GM13977 (cell line): Measurements from ENCODE around the gene ANKRD6.
A peak's percentile ranks its signal among the peaks of the same experiment; 100 is the strongest.

Experiments
- DNase-seq: peaks from one replicate; pipeline ENCODE4 v3.0.0; 2012; ENCODE audit warnings: low spot score
- in situ Hi-C: fragments of 300-500 bp; cut with MboI; formaldehyde crosslinking; loops from one replicate; pipeline ENCODE4 v1.12.0; 2022; ENCODE audit warnings: low sequenced_read_pairs, low pct_unique_long_range_greater_than_20kb, mixed read lengths, inconsistent platforms; ENCODE audit not compliant: unreplicated experiment
- TF ChIP-seq, protein P1 (sequence below): IDR thresholded peaks from 2 replicates; pipeline ENCODE4 v1.5.1; 2012; ENCODE audit warnings: mild to moderate bottlenecking, control low read depth; ENCODE audit not compliant: insufficient read depth; ENCODE audit errors: extremely low read depth, missing control alignments

ANKRD6 gene

DNA sequence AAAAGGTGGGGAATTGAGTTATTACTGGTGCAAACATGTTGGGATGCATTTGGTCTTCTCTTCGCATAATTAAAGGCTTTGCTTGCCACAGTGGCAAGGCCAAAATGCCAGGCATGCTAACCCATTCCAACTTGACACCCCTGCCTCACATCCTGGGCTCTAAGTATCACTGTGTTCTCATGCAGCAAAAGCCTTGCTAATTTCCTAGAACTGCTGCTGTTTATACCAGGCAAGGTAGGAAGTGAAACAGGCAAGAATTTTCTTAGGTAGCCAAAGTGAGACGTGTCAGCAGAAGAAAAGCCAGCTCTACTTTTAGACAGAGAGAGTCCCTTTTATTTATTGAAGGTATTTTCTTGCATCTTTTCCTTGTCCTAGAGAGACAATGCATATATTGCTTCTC lies 164.4 kb downstream of the ANKRD6 start:
- in situ Hi-C loops = no loop called here
- no peak for DNase-seq
- TF ChIP-seq, protein P1, sequence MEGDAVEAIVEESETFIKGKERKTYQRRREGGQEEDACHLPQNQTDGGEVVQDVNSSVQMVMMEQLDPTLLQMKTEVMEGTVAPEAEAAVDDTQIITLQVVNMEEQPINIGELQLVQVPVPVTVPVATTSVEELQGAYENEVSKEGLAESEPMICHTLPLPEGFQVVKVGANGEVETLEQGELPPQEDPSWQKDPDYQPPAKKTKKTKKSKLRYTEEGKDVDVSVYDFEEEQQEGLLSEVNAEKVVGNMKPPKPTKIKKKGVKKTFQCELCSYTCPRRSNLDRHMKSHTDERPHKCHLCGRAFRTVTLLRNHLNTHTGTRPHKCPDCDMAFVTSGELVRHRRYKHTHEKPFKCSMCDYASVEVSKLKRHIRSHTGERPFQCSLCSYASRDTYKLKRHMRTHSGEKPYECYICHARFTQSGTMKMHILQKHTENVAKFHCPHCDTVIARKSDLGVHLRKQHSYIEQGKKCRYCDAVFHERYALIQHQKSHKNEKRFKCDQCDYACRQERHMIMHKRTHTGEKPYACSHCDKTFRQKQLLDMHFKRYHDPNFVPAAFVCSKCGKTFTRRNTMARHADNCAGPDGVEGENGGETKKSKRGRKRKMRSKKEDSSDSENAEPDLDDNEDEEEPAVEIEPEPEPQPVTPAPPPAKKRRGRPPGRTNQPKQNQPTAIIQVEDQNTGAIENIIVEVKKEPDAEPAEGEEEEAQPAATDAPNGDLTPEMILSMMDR = no peak

DNA sequence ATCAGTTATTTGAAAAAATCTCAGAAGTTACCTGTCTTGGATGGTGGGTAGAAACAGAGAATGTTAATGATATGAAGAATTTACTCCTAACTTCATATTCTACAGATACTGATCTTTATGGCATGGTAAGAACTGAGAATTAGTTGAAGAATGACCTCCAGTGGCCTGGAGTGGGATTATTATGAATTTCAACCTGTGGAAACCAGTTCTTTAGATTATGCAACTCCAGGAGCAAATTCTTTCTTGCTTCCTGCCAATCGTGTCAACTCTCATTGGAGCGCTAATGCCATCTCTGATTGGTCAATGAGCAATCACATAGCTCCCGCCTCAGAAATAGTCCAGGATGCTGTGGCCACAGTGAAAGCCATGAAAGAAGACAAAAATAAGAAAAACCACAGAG lies 165.0 kb downstream of the ANKRD6 start:
- in situ Hi-C loops = no loop called here
- TF ChIP-seq, protein P1 = peak; percentile 17
- DNase-seq = no peak

DNA sequence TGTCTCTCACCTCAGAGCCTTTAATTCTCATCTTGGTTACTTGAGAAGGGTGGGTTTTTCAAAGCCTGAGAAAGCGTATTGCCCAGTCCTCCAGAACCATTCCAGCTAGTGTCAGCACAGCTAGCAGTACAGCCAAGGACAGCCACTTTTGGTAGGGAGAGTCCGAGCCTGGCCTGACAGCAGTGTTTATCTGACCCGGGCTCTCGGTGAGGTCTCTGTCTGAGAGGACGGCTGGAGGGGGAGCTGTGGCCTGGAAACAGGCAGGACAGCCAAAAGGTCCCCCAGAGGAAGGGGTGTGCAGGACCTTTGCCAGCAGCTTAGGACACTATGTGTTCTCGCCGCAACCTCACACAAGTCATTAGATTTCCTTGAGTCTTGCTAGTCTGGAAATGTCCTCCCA lies 166.8 kb downstream of the ANKRD6 start:
- TF ChIP-seq, protein P1 = no peak
- no peak for DNase-seq
- in situ Hi-C loops = loop anchor here (10.0 kb wide), 1 partner anchor 165 kb away; the partner anchor contains the start of gene ANKRD6

DNA sequence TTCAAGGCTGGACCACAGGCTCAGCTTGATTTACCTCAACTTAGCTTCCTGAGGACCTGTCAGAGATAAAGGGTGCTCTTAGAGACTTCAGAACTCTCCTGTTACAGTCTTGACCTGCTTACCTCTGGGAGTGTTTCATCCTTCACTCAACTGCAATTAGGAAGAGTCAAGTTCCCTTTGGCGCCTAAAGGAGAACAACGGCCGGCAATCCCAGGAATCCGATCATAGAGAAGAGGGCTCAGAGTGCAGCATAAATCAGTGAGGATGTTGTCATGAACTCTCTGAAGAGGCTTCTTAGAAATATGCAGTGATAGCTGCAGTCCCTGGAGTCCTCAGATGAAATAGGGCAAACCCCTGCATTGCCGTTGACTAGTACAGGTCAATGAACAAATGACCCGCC lies 169.2 kb downstream of the ANKRD6 start:
- in situ Hi-C loops = loop anchor here (10.0 kb wide), 1 partner anchor 167 kb away; the partner anchor contains the start of gene ANKRD6
- TF ChIP-seq, protein P1 = no peak
- DNase-seq = no peak

DNA sequence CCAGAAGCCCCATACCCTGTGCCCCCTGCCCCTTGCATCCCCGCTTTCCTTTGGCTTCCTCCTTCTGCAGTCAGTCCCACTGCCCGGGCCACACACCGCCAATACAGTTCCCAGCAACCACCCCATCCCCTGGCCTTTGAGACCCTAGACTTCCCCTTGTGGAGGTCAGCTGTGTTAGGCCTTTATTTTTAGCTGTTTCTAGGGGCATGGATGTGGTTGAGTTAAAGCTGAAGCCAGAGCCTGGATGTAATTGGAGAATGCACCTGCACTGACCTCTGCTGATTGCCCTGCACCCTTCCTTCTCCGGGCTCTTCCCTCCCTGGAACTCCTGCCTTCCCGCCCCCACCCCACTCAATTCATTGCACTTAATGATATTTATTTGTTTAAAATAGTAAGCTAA lies 171.7 kb downstream of the ANKRD6 start:
- no peak for DNase-seq
- TF ChIP-seq, protein P1 = no peak
- in situ Hi-C loops = loop anchor here (10.0 kb wide), 1 partner anchor 170 kb away; the partner anchor contains the start of gene ANKRD6

DNA sequence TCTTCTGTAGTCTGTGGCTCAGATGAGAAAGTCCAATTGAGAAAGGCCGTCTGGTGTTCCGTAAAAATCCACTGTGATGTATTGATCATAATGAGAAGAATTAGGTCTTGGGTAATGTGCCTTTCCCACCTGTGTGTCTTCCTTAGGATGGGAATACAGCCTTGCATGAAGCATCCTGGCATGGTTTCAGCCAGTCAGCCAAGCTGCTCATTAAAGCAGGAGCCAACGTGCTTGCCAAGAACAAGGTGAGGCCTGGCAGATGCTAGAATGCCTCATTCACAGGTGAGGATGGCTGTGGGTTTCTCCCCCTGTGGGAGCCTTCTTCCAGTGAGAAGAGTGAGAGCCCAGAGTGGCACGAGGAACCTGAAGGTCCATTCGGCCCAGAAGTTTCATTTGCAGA lies 172.9 kb downstream of the ANKRD6 start:
- in situ Hi-C loops = loop anchor here (10.0 kb wide), 1 partner anchor 171 kb away; the partner anchor contains the start of gene ANKRD6
- DNase-seq = no peak
- TF ChIP-seq, protein P1 = no peak
